K562 (cell line): ENCODE measurements around the gene PYGM. TPM values are rescaled to one million over a fixed set of nuclear protein-coding genes. Genes with fewer than 3 reads are reported as not detected.

Experiments used
- ARID1B ChIP-seq: fragments of 450-650 bp; IDR thresholded peaks from 2 replicates; pipeline ENCODE4 v1.6.1; 2016; ENCODE audit warnings: antibody characterized with exemption, mild to moderate bottlenecking, inconsistent platforms
- COPS2 ChIP-seq: fragments of 450-650 bp; conservative IDR thresholded peaks from 2 replicates; pipeline ENCODE4 v1.6.1; 2016; ENCODE audit warnings: mild to moderate bottlenecking, moderate library complexity
- DPF2 ChIP-seq: fragments of 450-650 bp; IDR thresholded peaks from 2 replicates; pipeline ENCODE4 v1.6.1; 2016
- GTF2A2 ChIP-seq: IDR thresholded peaks from 2 replicates; pipeline ENCODE4 v1.6.1; 2016; ENCODE audit warnings: mild to moderate bottlenecking, missing genetic modification characterization, missing compliant biosample characterization
- JUN ChIP-seq, 2 experiments: sonication (generic) in 1 of 2; formaldehyde crosslinking in 1 of 2; IDR thresholded peaks; 2 replicates each; pipeline versions ENCODE4 v1.6.1 to v1.8.0; 2012 to 2022; ENCODE audit warnings: borderline replicate concordance in 2 of 2, mild to moderate bottlenecking in 2 of 2, improper control_type of control experiment in 1 of 2, low read depth in 1 of 2, low read length in 1 of 2, missing genetic modification reagents in 1 of 2
- KAT7 ChIP-seq: sonication (generic); formaldehyde crosslinking; IDR thresholded peaks from 2 replicates; pipeline ENCODE4 v1.8.0; 2022; ENCODE audit warnings: missing genetic modification reagents, mild to moderate bottlenecking, borderline replicate concordance
- KDM2B ChIP-seq: fragments of 250-450 bp; sonication (Bioruptor Pico); IDR thresholded peaks from 2 replicates; pipeline ENCODE4 v1.8.0; 2021; ENCODE audit warnings: mild to moderate bottlenecking, moderate library complexity
- KDM5B ChIP-seq: fragments of 200-600 bp; sonication (generic); IDR thresholded peaks from 2 replicates; pipeline ENCODE4 v1.6.1; 2012; ENCODE audit warnings: low read depth, mild to moderate bottlenecking, moderate library complexity, low read length, control low read depth, inconsistent platforms; ENCODE audit not compliant: insufficient replicate concordance
- L3MBTL2 ChIP-seq: fragments of 450-650 bp; IDR thresholded peaks from 2 replicates; pipeline ENCODE4 v1.6.1; 2016; ENCODE audit warnings: mild to moderate bottlenecking, moderate library complexity
- MNT ChIP-seq, 2 experiments: fragments of 450-650 bp; conservative IDR thresholded peaks; 2 replicates each; pipeline ENCODE4 v1.6.1; 2017; ENCODE audit warnings: mild to moderate bottlenecking in 2 of 2, moderate library complexity in 2 of 2
- MTA3 ChIP-seq: fragments of 450-650 bp; formaldehyde crosslinking; IDR thresholded peaks from 2 replicates; pipeline ENCODE4 v1.6.1; 2017; ENCODE audit warnings: mild to moderate bottlenecking, borderline replicate concordance
- NR4A1 ChIP-seq, 2 experiments: fragments of 250-450 bp in 1 of 2; fragments of 450-650 bp in 1 of 2; sonication (Bioruptor Pico) in 1 of 2; IDR thresholded peaks; 2 replicates each; pipeline versions ENCODE4 v1.4.0 to v1.6.1; 2016 to 2020; ENCODE audit warnings: mild to moderate bottlenecking in 2 of 2, missing compliant biosample characterization in 1 of 2, missing genetic modification characterization in 1 of 2, moderate library complexity in 1 of 2
- NRF1 ChIP-seq, 2 experiments: fragments of 450-650 bp; IDR thresholded peaks in 1 of 2; conservative IDR thresholded peaks in 1 of 2; 2 replicates each; pipeline ENCODE4 v1.6.1; 2014; ENCODE audit warnings: mild to moderate bottlenecking in 2 of 2
- PCBP1 ChIP-seq: fragments of 200-400 bp; formaldehyde crosslinking; IDR thresholded peaks from 2 replicates; pipeline ENCODE4 v1.6.1; 2018; ENCODE audit warnings: mild to moderate bottlenecking, low read depth, low read length; ENCODE audit not compliant: poor library complexity, severe bottlenecking
- PHF21A ChIP-seq: fragments of 450-650 bp; IDR thresholded peaks from 2 replicates; pipeline ENCODE4 v1.6.1; 2017; ENCODE audit warnings: low read depth, borderline replicate concordance
- TFAM ChIP-seq: fragments of 250-450 bp; sonication (Bioruptor Pico); conservative IDR thresholded peaks from 2 replicates; pipeline ENCODE4 v1.5.0; 2021; ENCODE audit warnings: mild to moderate bottlenecking, moderate library complexity
- TFAP4 ChIP-seq: sonication (generic); formaldehyde crosslinking; IDR thresholded peaks from 2 replicates; pipeline ENCODE4 v1.8.0; 2022; ENCODE audit warnings: missing genetic modification reagents, mild to moderate bottlenecking, moderate library complexity, borderline replicate concordance
- THAP7 ChIP-seq: fragments of 250-450 bp; sonication (Bioruptor Pico); IDR thresholded peaks from 2 replicates; pipeline ENCODE4 v1.5.0; 2021
- ZBTB43 ChIP-seq: sonication (generic); formaldehyde crosslinking; IDR thresholded peaks from 2 replicates; pipeline ENCODE4 v1.8.0; 2023; ENCODE audit warnings: mild to moderate bottlenecking, missing genetic modification reagents
- ZBTB7A ChIP-seq: IDR thresholded peaks from 2 replicates; pipeline ENCODE4 v1.6.1; 2011; ENCODE audit warnings: low read depth, mild to moderate bottlenecking, low read length, moderate library complexity, borderline replicate concordance; ENCODE audit not compliant: control insufficient read depth
- ZNF561 ChIP-seq: fragments of 450-650 bp; formaldehyde crosslinking; conservative IDR thresholded peaks from 2 replicates; pipeline ENCODE4 v1.4.0; 2020; ENCODE audit warnings: mild to moderate bottlenecking, moderate library complexity
- ZNF699 ChIP-seq: fragments of 250-450 bp; sonication (Bioruptor Pico); IDR thresholded peaks from 2 replicates; pipeline ENCODE4 v1.8.0; 2021; ENCODE audit warnings: mild to moderate bottlenecking, moderate library complexity; ENCODE audit not compliant: insufficient replicate concordance
- polyA plus RNA-seq, 8 experiments: library from polyadenylated mRNA; depleted of rRNA in 4 of 8; stranded (reverse) in 5 of 8; unstranded in 3 of 8; fragments of >200 nt; fragmentation: Nextera tagmentation in 2 of 8; fragmentation: Illumina TruSeq in 1 of 8; extraction: Ambion mirVana in 2 of 8; extraction: Trizol in 1 of 8; gene quantifications; 2 replicates each; pipeline versions ENCODE4 v1.2.1 to v1.2.3, GENCODE V29; 2011 to 2014; ENCODE audit warnings: inconsistent platforms in 1 of 8, missing spikeins in 1 of 8
- total RNA-seq, 7 experiments: library from RNA; depleted of rRNA in 6 of 7; stranded (reverse); fragments of >200 nt in 6 of 7; fragmentation: Illumina TruSeq in 2 of 7; extraction: Trizol in 2 of 7; gene quantifications; 2 replicates each; pipeline versions ENCODE4 v1.2.1 to v1.2.3, GENCODE V29; 2011 to 2021; ENCODE audit warnings: low replicate concordance in 1 of 7

The PYGM gene
- total and polyA plus RNA-seq, 9 of the 15 experiments (the other 6 are each of a cell fraction or from before 2014, with no cell fraction given): 0.07 to 1.5 (median 0.68) TPM

- TF ChIP-seq JUN (IDR thresholded peaks at IDR 0.05; ENCODE audit: borderline replicate concordance, low read depth, low read length) (no peak), JUN (CRISPR knock-in tag; IDR thresholded peaks at IDR 0.05; ENCODE audit: borderline replicate concordance) (no peak), NR4A1 (CRISPR knock-in tag; IDR thresholded peaks at IDR 0.05) (no peak), NR4A1 (tag; IDR thresholded peaks at IDR 0.05) (0 out of 2 replicates have a peak, but pooled peaks have one; percentile 34), COPS2 (no peak), KAT7 (CRISPR knock-in tag) (no peak), L3MBTL2 (0 out of 2 replicates have a peak, but pooled peaks have one; percentile 21), ARID1B (0 out of 2 replicates have a peak, but pooled peaks have one; percentile 26), KDM2B (CRISPR knock-in tag) (0 out of 2 replicates have a peak, but pooled peaks have one; percentile 18), MTA3 (0 out of 2 replicates have a peak, but pooled peaks have one; percentile 12), ZNF699 (no peak), ZBTB7A (peak; percentile 39; the same call in 1 of the 2 replicates), PHF21A (no peak), PCBP1 (peak; percentile 25), MNT (conservative IDR thresholded peaks at IDR 0.05) (peak in 1 of 2 experiments; percentile 30; a peak in 1 of 4 replicates), THAP7 (CRISPR knock-in tag) (no peak), ZNF561 (CRISPR knock-in tag) (no peak), NRF1 (conservative IDR thresholded peaks at IDR 0.05 in 1 of 2, IDR thresholded peaks at IDR 0.05 in 1 of 2) (0 out of 4 replicates have a peak, but pooled peaks of 1 of the 2 experiments have one; percentile 43), TFAM (no peak), ZBTB43 (CRISPR knock-in tag) (no peak), GTF2A2 (tag) (no peak), DPF2 (no peak; the same call in 1 of the 2 replicates), KDM5B (peak; percentile 47), TFAP4 (CRISPR knock-in tag) (peak; percentile 51; the same call in 1 of the 2 replicates)
Measured at GRCh38 chr11:64742087-64742888, 17.5 kb downstream of the PYGM start (continued).
